Mucosa of descending colon (tissue), 3 donors: ENCODE results near the gene TGFBR3. TPM values are rescaled to one million over a fixed set of nuclear protein-coding genes. Genes with fewer than 3 reads are reported as not detected.

Experiments used
- ATAC-seq: fragments of 200-7000 bp; cut with Tn5 transposase; one replicate; pipeline ENCODE4 v1.9.1; 2020; ENCODE audit warnings: mild to moderate bottlenecking, moderate library complexity
- DNase-seq, 3 donors: peaks; one replicate each; pipeline ENCODE4 v3.0.0-alpha.2; 2020
- H3K36me3 ChIP-seq: fragments of 200-600 bp; one replicate; pipeline ENCODE4 v1.8.0; 2021; ENCODE audit warnings: low read depth, mild to moderate bottlenecking
- H3K4me1 ChIP-seq: fragments of 200-600 bp; one replicate; pipeline ENCODE4 v1.8.0; 2021; ENCODE audit warnings: low read depth, mild to moderate bottlenecking
- H3K4me3 ChIP-seq: fragments of 200-600 bp; one replicate; pipeline ENCODE4 v1.8.0; 2021; ENCODE audit warnings: mild to moderate bottlenecking
- H3K9me3 ChIP-seq: fragments of 200-600 bp; one replicate; pipeline ENCODE4 v1.8.0; 2021; ENCODE audit warnings: mild to moderate bottlenecking
- CTCF ChIP-seq: fragments of 200-600 bp; IDR thresholded peaks from one replicate; pipeline ENCODE4 v1.8.0; 2022; ENCODE audit warnings: antibody characterized with exemption, mild to moderate bottlenecking
- intact Hi-C, 2 donors: fragments of 100-400 bp; cut with DNase I in 1 of 2; cut with micrococcal nuclease in 1 of 2; formaldehyde crosslinking; loops; one replicate each; pipeline versions ENCODE4 v1.11.0 to v1.11.1; 2022; cut with DNase I, micrococcal nuclease
- total RNA-seq, 3 donors: library from RNA; stranded (reverse); fragmentation: NEBNext Ultra II Directional in 2 of 3; extraction: Animal tissue kit (Norgen Biotek cat#: 25700) in 2 of 3; gene quantifications; one replicate each; pipeline versions ENCODE4 v1.2.1 to v1.2.4, GENCODE V29; 2021 to 2023
- donor health status: DM: no; HTN: no; CAD: no; lungs with moderate emphysema.
- donor health status: DM: no; HTN: no; CAD: no.
- donor health status: DM: no; HTN: yes; CAD: no.

The TGFBR3 gene
- total RNA-seq, 3 donors from 2014 or later = 11.6 to 89.7 (median 21.1) TPM

GRCh38 chr1:91779548-91780021, 106.4 kb downstream of the TGFBR3 start:
- intact Hi-C loops = no loop called here
- no peaks in the 10 kb centered on the region for H3K4me1 ChIP-seq
- no peak for ATAC-seq
- no peak for DNase-seq
- no peaks in the 10 kb centered on the region for H3K36me3 ChIP-seq
- no peak overlapping the region for H3K4me3 ChIP-seq
- TF ChIP-seq CTCF = no peak
- H3K9me3 ChIP-seq = no peaks in the 10 kb centered on the region

- ATAC-seq = no peak
- H3K4me3 ChIP-seq = no peak overlapping the region
- H3K36me3 ChIP-seq = no peaks in the 10 kb centered on the region
- H3K4me1 ChIP-seq = no peaks in the 10 kb centered on the region
- DNase-seq = no peak
- H3K9me3 ChIP-seq = no peaks in the 10 kb centered on the region
- intact Hi-C loops = no loop called here
- no peak for TF ChIP-seq CTCF
Measured at GRCh38 chr1:91778964-91779363, 107.0 kb downstream of the TGFBR3 start.

- H3K4me1 ChIP-seq = no peaks in the 10 kb centered on the region
- ATAC-seq = no peak
- no peaks in the 10 kb centered on the region for H3K9me3 ChIP-seq
- no peak overlapping the region for H3K4me3 ChIP-seq
- intact Hi-C loops = no loop called here
- H3K36me3 ChIP-seq = no peaks in the 10 kb centered on the region
- DNase-seq = no peak
- no peak for TF ChIP-seq CTCF
Measured at GRCh38 chr1:91777630-91778300, 108.2 kb downstream of the TGFBR3 start.

GRCh38 chr1:91777196-91777595, 108.8 kb downstream of the TGFBR3 start:
- no peak for TF ChIP-seq CTCF
- Histone ChIP-seq H3K4me1 (no peaks in the 10 kb centered on the region), H3K4me3 (no peak overlapping the region), H3K9me3 (no peaks in the 10 kb centered on the region), H3K36me3 (no peaks in the 10 kb centered on the region)
- DNase-seq (no peak), ATAC-seq (no peak)
- intact Hi-C loops = no loop called here

GRCh38 chr1:91776068-91776794, 109.7 kb downstream of the TGFBR3 start:
- Histone ChIP-seq H3K36me3 (no peaks in the 10 kb centered on the region), H3K4me3 (no peak overlapping the region), H3K4me1 (no peaks in the 10 kb centered on the region), H3K9me3 (no peaks in the 10 kb centered on the region)
- intact Hi-C loops = no loop called here
- DNase-seq (no peak), ATAC-seq (no peak)
- TF ChIP-seq CTCF = no peak
